Left ventricle myocardium inferior (tissue), 1 donor: Measurements from ENCODE around the gene EPHB1. TPM values are rescaled to one million over a fixed set of nuclear protein-coding genes. Genes with fewer than 3 reads are reported as not detected.

Experiments used
- DNase-seq: peaks from one replicate; pipeline ENCODE4 v3.0.0-alpha.2; 2020
- H3K27ac ChIP-seq: fragments of 200-600 bp; replicated peaks from 2 replicates; pipeline ENCODE4 v1.8.0; 2021
- H3K27me3 ChIP-seq: fragments of 200-600 bp; 2 replicates; pipeline ENCODE4 v1.8.0; 2021; ENCODE audit warnings: low read depth
- H3K36me3 ChIP-seq: fragments of 200-600 bp; 2 replicates; pipeline ENCODE4 v1.8.0; 2021
- H3K4me1 ChIP-seq: fragments of 200-600 bp; 2 replicates; pipeline ENCODE4 v1.8.0; 2021
- H3K4me3 ChIP-seq: fragments of 200-600 bp; 2 replicates; pipeline ENCODE4 v1.8.0; 2021; ENCODE audit warnings: mild to moderate bottlenecking, moderate library complexity
- H3K9me3 ChIP-seq: fragments of 200-600 bp; replicated peaks from 2 replicates; pipeline ENCODE4 v1.8.0; 2021
- CTCF ChIP-seq: fragments of 200-600 bp; IDR thresholded peaks from 2 replicates; pipeline ENCODE4 v1.8.0; 2021; ENCODE audit warnings: antibody characterized with exemption, mild to moderate bottlenecking, borderline replicate concordance
- intact Hi-C: fragments of 100-400 bp; cut with micrococcal nuclease; formaldehyde crosslinking; loops from one replicate; pipeline ENCODE4 v1.11.0; 2022
- total RNA-seq: library from RNA; stranded (reverse); fragmentation: NEBNext Ultra II Directional; extraction: Animal tissue kit (Norgen Biotek cat#: 25700); gene quantifications from one replicate; pipeline ENCODE4 v1.2.1, GENCODE V29; 2021
- donor health status: DM: no; HTN: yes; CAD: no; lungs with severe emphysema.

The EPHB1 gene
- total RNA-seq, 1 donor from 2014 or later = 1.3 TPM

- no peaks in the 10 kb centered on the region for H3K27me3 ChIP-seq
- peaks cover 2% of the 10 kb centered on the region for H3K4me1 ChIP-seq
- no peak overlapping the region for H3K4me3 ChIP-seq
- TF ChIP-seq CTCF = no peak
- H3K27ac ChIP-seq = no peak overlapping the region
- no peaks in the 10 kb centered on the region for H3K36me3 ChIP-seq
- no peak for DNase-seq
- intact Hi-C loops = no loop called here
- H3K9me3 ChIP-seq = peaks cover 4% of the 10 kb centered on the region
These were observed 134.9 kb downstream of the EPHB1 start for GRCh38 chr3:134929976-134930375.

- intact Hi-C loops = no loop called here
- Histone ChIP-seq H3K27ac (no peak overlapping the region), H3K36me3 (no peaks in the 10 kb centered on the region), H3K27me3 (no peaks in the 10 kb centered on the region), H3K9me3 (no peaks in the 10 kb centered on the region), H3K4me1 (peaks cover 8% of the 10 kb centered on the region), H3K4me3 (no peak overlapping the region)
- TF ChIP-seq CTCF = no peak
- no peak for DNase-seq
These were observed 136.2 kb downstream of the EPHB1 start for GRCh38 chr3:134931045-134931785.

GRCh38 chr3:134932035-134932434 is 137.0 kb downstream of the EPHB1 start:
- Histone ChIP-seq H3K9me3 (no peaks in the 10 kb centered on the region), H3K4me1 (peaks cover 8% of the 10 kb centered on the region), H3K27ac (no peak overlapping the region), H3K4me3 (no peak overlapping the region), H3K36me3 (no peaks in the 10 kb centered on the region), H3K27me3 (no peaks in the 10 kb centered on the region)
- intact Hi-C loops = no loop called here
- no peak for TF ChIP-seq CTCF
- no peak for DNase-seq

- intact Hi-C loops = no loop called here
- Histone ChIP-seq H3K27ac (no peak overlapping the region), H3K9me3 (no peaks in the 10 kb centered on the region), H3K4me3 (no peak overlapping the region), H3K36me3 (no peaks in the 10 kb centered on the region), H3K4me1 (peaks cover 8% of the 10 kb centered on the region), H3K27me3 (no peaks in the 10 kb centered on the region)
- DNase-seq = no peak
- no peak for TF ChIP-seq CTCF
These were observed 138.9 kb downstream of the EPHB1 start for GRCh38 chr3:134933997-134934396.

- intact Hi-C loops = no loop called here
- Histone ChIP-seq H3K27ac (no peak overlapping the region), H3K4me3 (no peak overlapping the region), H3K9me3 (no peaks in the 10 kb centered on the region), H3K27me3 (no peaks in the 10 kb centered on the region), H3K4me1 (peaks cover 8% of the 10 kb centered on the region), H3K36me3 (no peaks in the 10 kb centered on the region)
- no peak for DNase-seq
- TF ChIP-seq CTCF = no peak
These were observed 139.9 kb downstream of the EPHB1 start for GRCh38 chr3:134934933-134935332.
